Hematopoietic multipotent progenitor cell treated with erythropoietin and hydrocortisone succinate and interleukin-3 and kit ligand, for 17 days (in vitro differentiated cells): ENCODE results near the gene DGKD.
A peak's percentile ranks its signal among the peaks of the same experiment; 100 is the strongest.
"Not testable (repeated sequence)": the region's sequence is repeated elsewhere in the genome, so short reads cannot be mapped to it uniquely, and the experiment has no call there.

Experiments used
- DNase-seq: peaks from one replicate; pipeline ENCODE4 v3.0.0-alpha.2; 2015; ENCODE audit warnings: low spot score

Gene DGKD, protein sequence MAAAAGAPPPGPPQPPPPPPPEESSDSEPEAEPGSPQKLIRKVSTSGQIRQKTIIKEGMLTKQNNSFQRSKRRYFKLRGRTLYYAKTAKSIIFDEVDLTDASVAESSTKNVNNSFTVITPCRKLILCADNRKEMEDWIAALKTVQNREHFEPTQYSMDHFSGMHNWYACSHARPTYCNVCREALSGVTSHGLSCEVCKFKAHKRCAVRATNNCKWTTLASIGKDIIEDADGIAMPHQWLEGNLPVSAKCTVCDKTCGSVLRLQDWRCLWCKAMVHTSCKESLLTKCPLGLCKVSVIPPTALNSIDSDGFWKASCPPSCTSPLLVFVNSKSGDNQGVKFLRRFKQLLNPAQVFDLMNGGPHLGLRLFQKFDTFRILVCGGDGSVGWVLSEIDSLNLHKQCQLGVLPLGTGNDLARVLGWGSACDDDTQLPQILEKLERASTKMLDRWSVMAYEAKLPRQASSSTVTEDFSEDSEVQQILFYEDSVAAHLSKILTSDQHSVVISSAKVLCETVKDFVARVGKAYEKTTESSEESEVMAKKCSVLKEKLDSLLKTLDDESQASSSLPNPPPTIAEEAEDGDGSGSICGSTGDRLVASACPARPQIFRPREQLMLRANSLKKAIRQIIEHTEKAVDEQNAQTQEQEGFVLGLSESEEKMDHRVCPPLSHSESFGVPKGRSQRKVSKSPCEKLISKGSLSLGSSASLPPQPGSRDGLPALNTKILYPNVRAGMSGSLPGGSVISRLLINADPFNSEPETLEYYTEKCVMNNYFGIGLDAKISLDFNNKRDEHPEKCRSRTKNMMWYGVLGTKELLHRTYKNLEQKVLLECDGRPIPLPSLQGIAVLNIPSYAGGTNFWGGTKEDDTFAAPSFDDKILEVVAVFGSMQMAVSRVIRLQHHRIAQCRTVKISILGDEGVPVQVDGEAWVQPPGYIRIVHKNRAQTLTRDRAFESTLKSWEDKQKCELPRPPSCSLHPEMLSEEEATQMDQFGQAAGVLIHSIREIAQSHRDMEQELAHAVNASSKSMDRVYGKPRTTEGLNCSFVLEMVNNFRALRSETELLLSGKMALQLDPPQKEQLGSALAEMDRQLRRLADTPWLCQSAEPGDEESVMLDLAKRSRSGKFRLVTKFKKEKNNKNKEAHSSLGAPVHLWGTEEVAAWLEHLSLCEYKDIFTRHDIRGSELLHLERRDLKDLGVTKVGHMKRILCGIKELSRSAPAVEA

DNA sequence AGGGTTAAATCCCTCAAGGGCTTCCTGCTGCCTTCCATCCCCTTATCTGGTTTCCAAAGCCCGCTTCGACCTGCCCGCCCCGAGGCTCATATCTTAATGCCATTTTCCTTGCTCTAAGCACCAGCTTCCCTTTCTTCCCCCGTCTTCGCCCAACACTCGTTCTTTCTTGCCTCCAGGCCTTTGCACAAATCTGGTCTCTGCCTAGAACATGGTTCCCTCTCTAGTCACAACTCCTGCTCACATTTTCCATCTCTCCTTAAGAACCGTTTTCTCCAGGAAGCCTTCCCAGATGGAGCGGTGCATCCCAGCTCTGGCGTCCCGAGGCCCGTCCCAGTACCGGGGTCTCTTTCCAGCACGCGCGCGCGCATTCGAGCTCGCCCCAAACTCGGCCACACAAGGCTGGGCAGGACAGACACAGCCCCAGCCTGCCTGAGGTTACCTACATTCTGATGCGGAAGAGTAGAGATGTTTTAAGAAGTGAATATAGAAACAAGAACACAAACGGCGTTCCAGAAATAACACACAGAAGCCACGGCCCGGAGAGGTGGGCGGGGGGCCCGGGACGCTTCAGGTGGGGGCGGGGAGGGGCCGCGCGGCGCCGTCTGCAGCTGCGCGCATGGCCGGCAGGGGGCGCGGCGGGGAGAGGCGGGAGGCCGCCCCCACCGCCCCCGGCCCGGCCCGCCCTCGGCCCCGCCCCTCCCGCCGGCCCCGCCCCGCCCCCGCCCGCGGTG, at the start of gene DGKD:
Gene DGKD, plus strand, starts transcription at position 726 of the 731 bp plus-strand sequence. CDS start 25 bp downstream, outside the sequence.
- peak; percentile 61 for DNase-seq

DNA sequence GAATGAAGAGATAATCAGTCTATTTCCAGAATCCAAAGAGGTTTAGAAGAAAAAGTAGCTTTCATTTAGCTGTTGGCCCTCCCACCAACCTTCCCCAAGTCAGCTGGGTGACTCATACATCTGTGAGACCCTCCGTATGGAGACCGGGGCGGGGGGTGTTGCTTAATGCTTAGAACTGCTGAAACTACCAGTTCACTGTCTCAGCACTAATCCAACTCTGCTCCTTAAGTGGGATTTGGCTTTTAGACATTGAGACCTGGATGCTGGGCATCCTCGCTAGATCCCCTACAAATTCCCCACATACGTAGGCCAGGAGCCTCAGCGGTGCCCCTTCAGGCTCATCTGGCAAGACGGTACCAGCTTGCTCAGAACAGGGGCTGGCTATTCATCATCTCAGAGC, 46.7 kb upstream of the DGKD start, which contains the start of gene SAG:
Gene SAG, plus strand, starts transcription at position 252 of the 400 bp plus-strand sequence. CDS start 1,374 bp downstream, outside the sequence.
- DNase-seq, result no peak

DNA sequence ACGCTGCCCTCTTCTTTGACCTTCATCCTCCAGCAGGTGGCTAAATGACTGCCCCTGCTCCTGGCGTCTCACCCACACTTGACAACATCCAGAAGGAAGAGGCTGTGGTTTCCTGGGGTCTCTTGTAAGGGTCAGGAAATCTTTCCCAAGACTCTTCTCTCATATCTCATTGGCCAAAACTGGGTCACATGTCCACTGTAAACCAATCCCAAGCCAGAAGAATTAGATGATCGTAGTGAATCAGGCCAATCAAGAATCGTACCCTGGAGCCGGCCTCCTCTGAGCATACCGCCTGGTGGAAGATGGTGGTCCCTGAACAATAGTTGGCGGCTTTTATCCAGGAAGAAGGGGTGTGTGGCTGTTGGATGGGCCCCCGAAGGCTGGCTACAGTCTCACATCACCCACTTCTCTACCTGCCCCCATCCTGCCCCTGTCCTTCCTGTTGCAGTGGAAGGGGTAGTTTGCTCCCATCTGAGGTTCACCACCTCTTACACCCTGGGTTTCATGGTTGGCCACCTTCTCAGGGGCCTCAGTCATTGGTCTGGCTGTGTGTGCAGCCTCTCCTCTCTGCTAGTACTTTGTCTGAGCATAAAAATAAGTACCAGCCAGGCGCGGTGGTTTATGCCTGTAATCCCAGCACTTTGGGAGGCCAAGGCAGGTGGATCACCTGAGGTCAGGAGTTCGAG, 42.9 kb upstream of the DGKD start:
- DNase-seq, result no peak

DNA sequence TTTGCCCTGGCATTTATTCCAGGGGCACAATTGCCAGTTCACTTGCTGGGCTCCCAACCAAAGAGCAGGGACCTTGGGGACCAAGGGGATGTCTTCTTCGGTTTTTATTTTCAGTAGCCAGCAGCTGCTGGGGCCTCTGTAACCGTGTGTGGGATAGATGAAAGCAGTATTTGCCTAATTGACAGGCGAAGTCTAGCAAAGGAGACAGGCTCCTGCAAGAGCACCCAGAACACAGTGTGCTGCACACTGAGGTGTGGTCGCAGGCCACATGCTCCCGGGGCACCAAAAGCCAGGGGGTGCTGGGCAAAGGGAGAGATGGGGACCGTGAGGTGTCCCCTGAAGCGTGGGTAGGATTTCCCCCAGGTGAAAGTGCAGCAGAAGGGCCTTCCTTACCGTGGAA, 41.4 kb upstream of the DGKD start:
- DNase-seq, result no peak

DNA sequence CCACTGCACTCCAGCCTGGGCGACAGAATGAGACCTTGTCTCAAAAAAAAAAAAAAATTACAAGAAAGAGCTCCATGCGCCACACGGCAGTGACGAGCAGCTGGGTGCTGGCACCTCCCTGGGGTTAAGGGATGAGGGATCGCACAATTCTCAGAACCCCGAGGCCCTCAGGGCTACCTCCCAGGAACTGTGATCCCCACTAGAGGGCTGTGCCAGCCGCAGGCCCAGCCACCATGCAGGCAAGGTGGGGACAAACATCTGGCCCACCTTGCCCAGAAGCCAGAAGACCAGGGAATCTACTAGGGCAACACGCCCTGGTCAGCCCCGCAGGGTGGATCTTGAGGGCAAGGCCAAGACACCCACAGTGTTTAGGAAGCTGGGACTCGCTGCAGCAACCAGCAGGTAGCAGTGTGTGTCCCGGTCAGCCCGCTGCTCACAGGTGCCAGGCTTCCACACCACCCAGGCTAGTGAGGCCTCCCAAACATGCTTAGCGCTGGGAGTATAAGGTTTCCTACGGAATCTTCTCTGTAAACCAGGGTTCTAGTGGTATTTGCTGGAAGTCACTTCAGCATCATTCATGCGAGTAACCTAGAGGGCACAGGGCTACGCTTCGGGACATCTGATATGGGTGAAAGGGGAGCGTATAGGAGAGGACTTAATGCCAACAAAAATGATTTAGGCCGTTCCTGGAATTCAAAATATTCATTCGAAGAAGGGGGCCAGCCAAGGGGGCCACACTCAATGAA, 39.9 kb upstream of the DGKD start:
- DNase-seq, result no peak

DNA sequence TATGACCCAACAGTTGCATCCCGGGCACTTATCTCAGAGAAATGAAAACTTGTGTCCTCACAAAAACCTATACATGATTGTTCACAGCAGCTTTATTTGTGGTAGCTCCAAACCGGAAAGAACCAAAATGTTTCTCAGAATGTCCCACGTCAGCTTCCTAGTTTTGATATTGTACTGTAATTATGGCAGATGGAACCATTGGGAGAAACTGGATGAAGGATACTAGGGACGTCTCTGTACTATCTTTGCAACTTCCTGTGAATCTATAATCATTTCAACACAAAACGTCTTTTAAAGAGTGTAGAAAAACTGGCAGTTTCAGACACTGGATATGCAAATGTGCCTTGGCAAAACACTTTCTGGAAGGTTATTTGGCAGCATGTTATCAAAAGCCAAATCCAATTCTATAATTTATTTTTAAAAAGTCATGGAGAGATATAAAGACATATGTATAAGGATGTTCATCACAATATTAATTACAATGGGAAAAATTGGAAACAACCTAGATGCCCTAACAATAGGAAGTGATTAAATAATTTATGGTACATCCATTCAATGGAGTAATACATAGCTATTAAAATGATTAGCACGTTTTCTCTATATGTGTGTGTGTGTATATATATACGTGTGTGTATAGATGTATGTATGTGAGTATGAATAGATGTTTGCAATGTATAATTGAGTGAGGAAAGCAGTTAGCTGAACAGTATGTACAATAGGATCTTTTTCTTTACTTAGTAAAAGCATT, 36.9 kb upstream of the DGKD start:
- no peak for DNase-seq

DNA sequence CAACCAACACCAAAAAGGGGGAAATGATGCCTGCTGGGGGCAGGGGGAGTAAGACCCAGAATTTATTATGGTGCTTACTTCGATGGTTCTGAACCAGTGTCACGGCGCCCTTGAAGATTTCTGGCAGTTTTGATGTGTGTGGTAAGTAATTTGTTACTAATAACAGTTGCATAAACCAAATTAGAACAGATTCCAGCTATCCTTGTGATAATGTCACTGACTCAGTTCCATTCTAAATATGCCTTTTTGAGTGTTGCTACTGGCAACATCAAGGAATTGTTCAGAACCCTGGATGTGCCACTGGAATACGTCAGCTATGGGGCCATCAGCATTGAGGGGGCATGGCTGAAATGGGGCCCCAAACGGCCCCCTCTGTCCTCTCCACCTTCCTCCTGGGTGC, 35.0 kb upstream of the DGKD start:
- no peak for DNase-seq

DNA sequence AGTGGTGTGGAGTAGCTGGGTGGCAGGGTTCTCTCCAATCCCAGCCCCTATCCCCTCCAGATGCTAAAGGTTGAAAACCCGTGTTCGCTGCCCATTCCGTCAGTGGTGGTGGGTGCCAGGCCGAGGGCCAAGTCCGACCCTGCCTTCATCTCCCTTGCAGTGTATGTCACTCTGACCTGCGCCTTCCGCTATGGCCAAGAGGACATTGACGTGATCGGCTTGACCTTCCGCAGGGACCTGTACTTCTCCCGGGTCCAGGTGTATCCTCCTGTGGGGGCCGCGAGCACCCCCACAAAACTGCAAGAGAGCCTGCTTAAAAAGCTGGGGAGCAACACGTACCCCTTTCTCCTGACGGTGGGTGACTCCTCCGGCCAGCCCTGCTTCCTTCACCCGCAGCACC, 33.8 kb upstream of the DGKD start:
- DNase-seq, result no peak

DNA sequence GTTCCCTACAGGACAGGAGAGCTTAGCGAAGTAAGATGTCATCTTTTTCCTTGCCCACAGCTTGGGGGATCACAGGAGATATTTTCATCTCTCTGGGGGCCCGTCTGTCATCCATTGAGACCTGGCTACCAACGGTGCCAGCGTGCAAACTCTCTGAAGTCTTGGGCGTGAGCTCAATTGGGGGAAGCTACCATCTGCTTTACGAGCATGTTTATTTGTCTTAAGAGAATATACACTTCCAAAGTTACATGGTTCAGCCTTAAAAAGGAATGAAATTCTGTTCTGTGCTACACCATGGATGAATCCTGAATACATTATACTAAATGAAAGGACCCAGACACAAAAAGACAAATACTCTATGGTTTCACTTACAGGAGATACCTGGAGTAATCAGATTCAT, 33.1 kb upstream of the DGKD start:
- no peak for DNase-seq

DNA sequence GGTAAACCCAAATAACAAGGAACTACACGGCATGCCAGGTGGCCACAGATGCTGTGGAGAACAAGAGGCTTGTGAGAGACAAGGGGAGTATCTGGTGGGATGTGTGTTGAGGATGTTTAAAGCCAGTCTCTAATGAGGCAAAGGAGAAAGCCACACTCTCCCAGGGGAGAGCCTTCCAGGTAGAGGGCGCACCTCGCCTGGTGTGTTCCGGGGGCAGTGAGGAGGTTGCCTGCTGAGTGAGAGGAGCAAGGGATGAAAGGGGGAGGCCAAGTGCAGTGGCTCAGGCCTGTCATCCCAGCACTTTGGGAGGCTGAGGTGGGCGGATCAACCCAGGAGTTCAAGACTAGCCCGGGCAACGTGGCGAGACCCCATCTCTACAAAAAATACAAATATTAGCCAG, 30.4 kb upstream of the DGKD start:
- no peak for DNase-seq

DNA sequence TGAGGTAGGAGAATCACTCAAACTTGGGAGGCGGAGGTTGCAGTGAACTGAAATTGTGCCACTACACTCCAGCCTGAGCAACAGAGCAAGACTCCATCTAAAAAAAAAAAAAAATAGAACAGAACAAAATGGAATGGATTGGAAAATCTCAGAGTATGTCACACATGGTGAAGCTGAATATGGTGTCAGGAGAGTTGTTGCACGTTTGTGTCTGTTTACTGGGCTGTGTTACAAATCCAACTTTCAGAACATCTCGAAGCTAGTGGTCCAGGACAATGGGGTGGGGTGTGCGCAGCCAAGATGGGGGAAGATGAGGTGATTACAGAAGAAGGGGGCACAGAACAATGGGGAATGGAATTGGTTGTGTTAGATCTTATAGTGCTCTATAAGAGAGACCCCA, 29.0 kb upstream of the DGKD start:
- no peak for DNase-seq

DNA sequence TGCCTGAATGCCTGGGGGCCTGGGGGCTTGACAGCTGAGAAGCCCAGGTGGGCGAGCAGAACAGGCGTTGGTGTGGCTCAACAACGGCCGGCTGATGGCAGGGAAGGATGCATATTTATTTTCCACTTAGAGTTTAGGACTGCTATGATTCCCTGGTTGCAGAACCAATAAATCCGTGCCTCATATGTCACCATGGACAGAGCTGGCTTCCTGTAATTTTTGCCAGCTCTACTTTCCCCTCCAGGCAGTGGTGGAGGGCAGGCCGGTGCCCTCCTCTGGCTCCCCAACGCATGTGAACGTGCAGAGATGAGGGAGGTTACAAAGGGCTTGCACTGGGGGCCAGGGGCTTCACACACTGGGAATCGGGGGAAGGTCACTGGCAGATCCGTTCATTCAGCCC, 28.5 kb upstream of the DGKD start:
- no peak for DNase-seq

DNA sequence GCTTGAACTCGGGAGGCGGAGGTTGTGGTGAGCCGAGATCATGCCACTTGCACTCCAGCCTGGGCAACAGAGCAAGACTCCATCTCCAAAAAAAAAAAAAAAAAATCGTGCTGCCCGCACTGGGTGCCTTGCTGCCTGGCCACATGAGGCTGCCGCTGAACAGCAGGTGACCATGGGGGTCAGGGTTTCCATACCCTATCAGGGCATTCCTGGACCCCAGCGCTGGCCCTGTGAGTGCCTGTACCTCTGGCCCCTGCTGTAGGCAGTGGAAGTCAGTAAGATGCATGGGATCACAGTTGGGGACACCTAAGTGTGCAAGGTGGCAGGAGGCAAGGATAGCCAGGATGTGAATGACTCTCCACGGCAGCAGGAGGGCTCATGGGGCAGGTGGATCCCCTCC, 27.8 kb upstream of the DGKD start:
- DNase-seq, result no peak

DNA sequence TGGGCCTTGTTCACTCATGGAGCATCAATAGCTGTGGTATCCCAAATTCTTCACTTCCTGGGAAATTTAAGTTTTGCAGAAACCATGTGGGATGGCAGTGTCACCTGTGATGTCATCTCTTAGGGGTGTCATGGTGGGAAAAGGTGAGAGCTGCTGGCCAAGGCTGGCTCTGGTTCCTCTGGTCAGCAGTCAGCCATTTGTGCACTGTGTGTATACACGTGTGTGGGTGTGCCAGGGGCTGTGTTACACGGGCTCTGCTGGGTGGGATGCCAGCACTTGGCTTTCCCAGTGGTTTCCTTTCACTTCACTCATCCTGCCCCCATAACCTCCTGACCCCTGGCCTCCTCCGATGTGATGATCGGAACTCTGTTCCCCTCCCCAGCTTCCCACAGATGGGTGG, 25.4 kb upstream of the DGKD start:
- DNase-seq, result no peak

DNA sequence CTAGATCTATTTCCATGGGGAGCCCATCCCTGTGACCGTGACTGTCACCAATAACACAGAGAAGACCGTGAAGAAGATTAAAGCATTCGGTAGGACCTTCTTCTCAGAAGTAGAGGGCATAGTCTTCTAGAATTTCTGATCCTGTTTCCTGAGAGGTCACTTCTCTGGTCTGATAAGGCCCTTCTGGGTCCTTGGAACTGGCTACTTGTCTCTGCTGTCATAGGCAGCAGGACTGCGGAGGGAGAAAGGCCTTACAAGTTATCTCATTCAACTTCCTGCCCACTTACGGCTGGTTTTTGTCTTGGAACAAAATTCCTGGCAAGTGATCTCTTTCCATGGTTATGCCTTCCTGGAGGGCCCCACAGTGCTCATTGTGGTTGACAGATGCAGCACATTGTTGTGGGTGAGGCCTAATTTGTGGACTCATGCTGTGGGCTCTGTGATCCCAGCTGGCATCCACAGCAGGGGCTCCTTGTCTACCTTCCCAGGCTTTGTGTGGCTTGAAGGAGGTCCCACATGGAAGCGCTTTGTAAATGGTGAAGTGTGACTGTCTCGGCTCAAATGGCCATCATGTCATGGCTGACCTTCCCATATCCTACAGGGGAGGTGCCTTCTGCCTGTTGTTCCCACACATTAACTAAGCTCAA, 24.7 kb upstream of the DGKD start:
- DNase-seq, result no peak

DNA sequence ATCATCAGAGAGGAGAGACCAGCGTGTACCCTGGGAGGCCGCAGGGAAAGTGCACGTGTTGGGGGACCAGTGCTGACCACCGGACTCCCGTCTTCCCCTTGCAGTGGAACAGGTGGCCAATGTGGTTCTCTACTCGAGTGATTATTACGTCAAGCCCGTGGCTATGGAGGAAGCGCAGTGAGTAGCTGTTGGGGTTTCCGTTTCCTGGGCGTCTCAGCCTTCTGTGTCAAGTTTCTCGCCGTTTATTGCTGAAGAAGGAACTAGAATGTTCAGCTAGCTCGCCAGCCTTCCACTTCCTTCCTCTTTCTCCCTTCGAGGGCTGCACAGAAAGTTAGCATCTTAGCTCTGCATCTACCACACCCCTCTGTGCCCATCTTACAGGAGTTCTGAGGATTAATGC, 22.8 kb upstream of the DGKD start:
- no peak for DNase-seq

DNA sequence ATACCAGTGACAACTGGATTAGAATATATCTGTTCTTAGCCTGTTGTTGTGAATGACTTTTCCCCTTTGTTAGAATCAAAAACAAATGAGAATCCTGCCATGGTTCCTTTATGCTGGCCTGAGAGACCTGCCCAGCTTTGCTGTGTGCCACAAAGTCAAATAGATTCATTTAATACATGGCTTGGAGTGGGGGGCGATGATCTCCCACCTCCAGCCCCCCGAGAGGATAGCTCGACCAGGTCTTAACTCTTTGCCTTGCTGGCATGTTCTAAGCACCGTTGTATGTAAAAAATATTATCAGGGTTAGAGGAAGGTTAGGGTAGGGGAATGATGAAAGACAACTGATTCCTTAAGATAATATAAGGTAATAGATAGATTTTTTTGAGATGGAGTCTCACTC, 22.2 kb upstream of the DGKD start:
- no peak for DNase-seq

DNA sequence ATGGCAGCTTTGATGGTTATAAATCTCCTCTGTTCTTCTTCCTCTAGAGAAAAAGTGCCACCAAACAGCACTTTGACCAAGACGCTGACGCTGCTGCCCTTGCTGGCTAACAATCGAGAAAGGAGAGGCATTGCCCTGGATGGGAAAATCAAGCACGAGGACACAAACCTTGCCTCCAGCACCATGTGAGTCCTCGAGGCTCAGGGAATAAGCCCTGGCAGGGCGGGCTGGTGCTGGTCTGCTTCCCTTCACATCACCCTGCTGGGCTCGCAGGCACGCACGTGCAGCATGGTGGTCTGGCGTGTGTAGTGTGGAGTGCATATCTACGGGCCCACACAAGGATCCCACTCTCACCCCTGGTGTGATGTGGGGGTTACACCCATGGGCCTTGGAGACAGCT, 19.4 kb upstream of the DGKD start:
- no peak for DNase-seq

DNA sequence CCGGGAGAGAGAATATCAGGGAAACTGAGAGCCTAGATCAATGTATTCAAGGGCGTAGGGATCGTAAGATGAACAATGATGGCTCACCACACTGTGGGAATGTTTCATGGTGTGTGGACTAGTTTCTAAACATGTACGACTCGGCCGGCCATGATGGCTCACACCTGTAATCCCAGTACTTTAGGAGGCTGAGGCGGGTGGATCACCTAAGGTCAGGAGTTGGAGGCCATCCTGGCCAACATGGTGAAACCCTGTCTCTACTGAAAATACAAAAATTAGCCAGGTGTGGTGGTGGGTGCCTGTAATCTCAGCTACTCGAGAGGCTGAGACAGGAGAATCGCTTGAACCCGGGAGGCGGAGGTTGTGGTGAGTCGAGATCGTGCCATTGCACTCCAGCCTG, 18.2 kb upstream of the DGKD start:
- DNase-seq, result not testable (repeated sequence)
